ENCODE measurements around the gene MS4A12. TPM values are rescaled to one million over a fixed set of nuclear protein-coding genes. Genes with fewer than 3 reads are reported as not detected.

Gene MS4A12
- total and polyA plus RNA-seq, 9 of the 15 experiments (the other 6 are each of a cell fraction or from before 2014, with no cell fraction given): not detected

DNA sequence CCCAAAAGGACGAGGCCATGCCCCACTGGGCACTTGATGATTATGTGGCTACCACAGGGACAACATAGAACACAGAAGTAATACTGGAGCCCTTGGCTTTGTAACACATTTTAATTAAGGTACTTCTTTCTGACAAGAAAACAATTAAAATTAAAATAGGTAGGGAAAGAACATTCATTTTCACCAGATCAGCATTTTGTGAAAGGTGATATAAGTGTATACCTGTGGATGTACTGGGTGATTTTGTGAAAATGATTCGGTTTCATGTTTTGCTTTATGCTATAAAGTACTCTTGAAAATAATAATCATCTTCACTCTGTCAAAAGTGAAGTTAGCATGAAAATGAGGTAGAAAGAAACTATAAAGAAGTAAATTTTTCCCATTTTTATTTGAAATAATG lies 876 bp downstream of the MS4A12 start:
- no peaks in the 10 kb centered on the region for H4K20me1 ChIP-seq (replicated peaks; ENCODE audit: control insufficient read depth, insufficient read depth, low read length)
- ChIA-PET CTCF (ENCODE audit: low intra/inter-chr PET ratio) (no interaction called here), POLR2A (interaction anchor here (0.6 kb wide), 2 partner anchors 232 to 660 kb away, joined by 3 to 4 read pairs; no protein-coding TSS in a partner anchor)
- TF ChIP-seq MAFG (tag; conservative IDR thresholded peaks at IDR 0.05) (0 out of 2 replicates have a peak, but pooled peaks have one; percentile 15), HMG20A (CRISPR knock-in tag; conservative IDR thresholded peaks at IDR 0.05) (no peak), MAFF (IDR thresholded peaks at IDR 0.05; ENCODE audit: low read length) (peak; percentile 41), ZNF316 (IDR thresholded peaks at IDR 0.05) (peak; percentile 66), C11orf30 (IDR thresholded peaks at IDR 0.05; ENCODE audit: low read depth) (peak; percentile 52; the same call in 1 of the 2 replicates)
- intact Hi-C loops (cut with micrococcal nuclease) (no loop called here), in situ Hi-C loops (cut with MboI) (no loop called here)
- no peak overlapping the region for H3K27ac ChIP-seq (ENCODE audit: extremely low read depth, low read depth, low read length)
- FAIRE-seq: no peak
- no peaks in the 10 kb centered on the region for H3K79me2 ChIP-seq (ENCODE audit: control insufficient read depth, insufficient read depth, low read length)
- H3K4me3 ChIP-seq: no peak overlapping the region
- no peaks in the 10 kb centered on the region for H3K4me1 ChIP-seq (replicated peaks in 1 of 2; ENCODE audit: control insufficient read depth in 2 of 2, insufficient read depth in 2 of 2, low read length in 2 of 2)
- DNase-seq (ENCODE audit: extremely low read depth in 1 of 4, low spot score in 3 of 4): no peak
- H3K36me3 ChIP-seq (ENCODE audit: control insufficient read depth, insufficient read depth, low read length): no peaks in the 10 kb centered on the region
- BruUV-seq (replicated peaks): no TSS peak
- no peaks in the 10 kb centered on the region for H3K9me3 ChIP-seq (replicated peaks; ENCODE audit: control insufficient read depth, insufficient read depth, low read depth, low read length)
- H3K4me2 ChIP-seq (ENCODE audit: insufficient read depth, low read length): no peak overlapping the region
- no peaks in the 10 kb centered on the region for H3K9me1 ChIP-seq (ENCODE audit: control insufficient read depth, insufficient read depth, low read length)
- H3K9ac ChIP-seq (ENCODE audit: insufficient read depth in 1 of 2, low read depth in 2 of 2, low read length in 2 of 2): no peak overlapping the region
- no peak overlapping the region for H2AFZ ChIP-seq (ENCODE audit: low read depth, low read length)
- WGBS (ENCODE audit: insufficient coverage, low coverage, missing lambda C conversion rate): 0% methylated on average over 2 of the region's 2 CpGs
- ATAC-seq: no peak
- H3K27me3 ChIP-seq (ENCODE audit: control insufficient read depth in 2 of 2, insufficient read depth in 2 of 2, low read length in 2 of 2): peaks cover 0 to 5% of the 10 kb centered on the region in 2 experiments; a peak in 1 of 5 replicates

DNA sequence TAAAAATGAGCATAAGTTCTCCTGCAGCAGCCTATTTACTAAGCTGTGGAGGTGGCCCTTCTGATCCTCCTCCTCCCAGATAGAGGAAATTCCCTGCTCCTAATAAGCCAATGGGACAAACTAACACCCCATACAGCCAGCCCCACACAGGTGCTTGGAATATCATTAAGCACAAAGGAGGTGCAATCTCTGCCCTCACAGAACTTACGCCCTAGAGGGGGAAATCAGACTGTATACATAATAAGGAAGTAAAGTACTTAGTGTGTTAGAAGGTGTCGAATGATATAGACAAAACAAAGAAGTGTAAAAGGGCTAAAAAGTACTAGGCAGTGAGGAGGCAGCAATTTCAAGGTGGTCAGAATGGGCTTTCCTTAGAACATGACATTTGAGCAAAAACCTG lies 5.8 kb downstream of the MS4A12 start:
- intact Hi-C loops (cut with micrococcal nuclease) (no loop called here), in situ Hi-C loops (cut with MboI) (no loop called here)
- no peak for FAIRE-seq
- H4K20me1 ChIP-seq (replicated peaks; ENCODE audit: control insufficient read depth, insufficient read depth, low read length): no peaks in the 10 kb centered on the region
- ATAC-seq: no peak
- H3K4me3 ChIP-seq: no peak overlapping the region
- H2AFZ ChIP-seq (ENCODE audit: low read depth, low read length): no peak overlapping the region
- H3K4me1 ChIP-seq (replicated peaks in 1 of 2; ENCODE audit: control insufficient read depth in 2 of 2, insufficient read depth in 2 of 2, low read length in 2 of 2): no peaks in the 10 kb centered on the region
- WGBS (ENCODE audit: insufficient coverage, low coverage, missing lambda C conversion rate): 0% methylated on average over 2 of the region's 2 CpGs
- H3K27ac ChIP-seq (ENCODE audit: extremely low read depth, low read depth, low read length): no peak overlapping the region
- ChIA-PET CTCF (ENCODE audit: low intra/inter-chr PET ratio) (no interaction called here), POLR2A (no interaction called here)
- H3K9me1 ChIP-seq (ENCODE audit: control insufficient read depth, insufficient read depth, low read length): no peaks in the 10 kb centered on the region
- no peaks in the 10 kb centered on the region for H3K79me2 ChIP-seq (ENCODE audit: control insufficient read depth, insufficient read depth, low read length)
- no TSS peak for BruUV-seq (replicated peaks)
- peaks cover 0 to 5% of the 10 kb centered on the region in 2 experiments; a peak in 1 of 5 replicates for H3K27me3 ChIP-seq (ENCODE audit: control insufficient read depth in 2 of 2, insufficient read depth in 2 of 2, low read length in 2 of 2)
- H3K36me3 ChIP-seq (ENCODE audit: control insufficient read depth, insufficient read depth, low read length): no peaks in the 10 kb centered on the region
- H3K9me3 ChIP-seq (replicated peaks; ENCODE audit: control insufficient read depth, insufficient read depth, low read depth, low read length): no peaks in the 10 kb centered on the region
- no peak overlapping the region for H3K9ac ChIP-seq (ENCODE audit: insufficient read depth in 1 of 2, low read depth in 2 of 2, low read length in 2 of 2)
- H3K4me2 ChIP-seq (ENCODE audit: insufficient read depth, low read length): no peak overlapping the region
- no peak for DNase-seq (ENCODE audit: extremely low read depth in 1 of 4, low spot score in 3 of 4)
- TF ChIP-seq NFE2 (IDR thresholded peaks at IDR 0.05; ENCODE audit: low read depth) (no peak), ETV1 (tag; conservative IDR thresholded peaks at IDR 0.05; ENCODE audit: low read depth) (no peak), NCOA4 (IDR thresholded peaks at IDR 0.05; ENCODE audit: partially characterized antibody) (no peak), RUNX1 (IDR thresholded peaks at IDR 0.05; ENCODE audit: low read depth) (no peak), SNIP1 (IDR thresholded peaks at IDR 0.05; ENCODE audit: low read depth) (no peak), ZFPM2 (CRISPR knock-in tag; IDR thresholded peaks at IDR 0.05) (no peak), ZNF316 (IDR thresholded peaks at IDR 0.05) (no peak)
- TF ChIP-seq, protein P1, sequence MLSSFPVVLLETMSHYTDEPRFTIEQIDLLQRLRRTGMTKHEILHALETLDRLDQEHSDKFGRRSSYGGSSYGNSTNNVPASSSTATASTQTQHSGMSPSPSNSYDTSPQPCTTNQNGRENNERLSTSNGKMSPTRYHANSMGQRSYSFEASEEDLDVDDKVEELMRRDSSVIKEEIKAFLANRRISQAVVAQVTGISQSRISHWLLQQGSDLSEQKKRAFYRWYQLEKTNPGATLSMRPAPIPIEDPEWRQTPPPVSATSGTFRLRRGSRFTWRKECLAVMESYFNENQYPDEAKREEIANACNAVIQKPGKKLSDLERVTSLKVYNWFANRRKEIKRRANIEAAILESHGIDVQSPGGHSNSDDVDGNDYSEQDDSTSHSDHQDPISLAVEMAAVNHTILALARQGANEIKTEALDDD (IDR thresholded peaks at IDR 0.05): no peak
- TF ChIP-seq, protein P2, sequence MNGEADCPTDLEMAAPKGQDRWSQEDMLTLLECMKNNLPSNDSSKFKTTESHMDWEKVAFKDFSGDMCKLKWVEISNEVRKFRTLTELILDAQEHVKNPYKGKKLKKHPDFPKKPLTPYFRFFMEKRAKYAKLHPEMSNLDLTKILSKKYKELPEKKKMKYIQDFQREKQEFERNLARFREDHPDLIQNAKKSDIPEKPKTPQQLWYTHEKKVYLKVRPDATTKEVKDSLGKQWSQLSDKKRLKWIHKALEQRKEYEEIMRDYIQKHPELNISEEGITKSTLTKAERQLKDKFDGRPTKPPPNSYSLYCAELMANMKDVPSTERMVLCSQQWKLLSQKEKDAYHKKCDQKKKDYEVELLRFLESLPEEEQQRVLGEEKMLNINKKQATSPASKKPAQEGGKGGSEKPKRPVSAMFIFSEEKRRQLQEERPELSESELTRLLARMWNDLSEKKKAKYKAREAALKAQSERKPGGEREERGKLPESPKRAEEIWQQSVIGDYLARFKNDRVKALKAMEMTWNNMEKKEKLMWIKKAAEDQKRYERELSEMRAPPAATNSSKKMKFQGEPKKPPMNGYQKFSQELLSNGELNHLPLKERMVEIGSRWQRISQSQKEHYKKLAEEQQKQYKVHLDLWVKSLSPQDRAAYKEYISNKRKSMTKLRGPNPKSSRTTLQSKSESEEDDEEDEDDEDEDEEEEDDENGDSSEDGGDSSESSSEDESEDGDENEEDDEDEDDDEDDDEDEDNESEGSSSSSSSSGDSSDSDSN (IDR thresholded peaks at IDR 0.05; ENCODE audit: borderline replicate concordance in 1 of 2, low read depth in 2 of 2, low read length in 2 of 2): no peak

All from K562 (cell line).